NCI-H2227 (cell line): ENCODE results near the gene CD151.

Source experiments
- DNase-seq: peaks from one replicate; lab custom pipeline; 2025; ENCODE audit not compliant: unreplicated experiment; lab: John Stamatoyannopoulos, UW

CD151 gene

GRCh38 chr11:832529-833113 is at the start of gene CD151:
TSS of gene CD151 (plus strand) at chr11:832952. CDS start at chr11:836070, 3,118 bp downstream.
- DNase-seq, result peak; percentile 86

- DNase-seq, result peak; percentile 70
Observed at GRCh38 chr11:783581-784015, 49.2 kb upstream of the CD151 start.

GRCh38 chr11:786235-787083 is 46.3 kb upstream of the CD151 start:
- DNase-seq, result no peak

GRCh38 chr11:787084-787675 is 45.6 kb upstream of the CD151 start:
- no peak for DNase-seq

- DNase-seq, result no peak
Observed at GRCh38 chr11:788009-788640, 44.6 kb upstream of the CD151 start.

GRCh38 chr11:788953-789940 is 43.5 kb upstream of the CD151 start:
- no peak for DNase-seq

- DNase-seq, result peak; percentile 92
Observed at GRCh38 chr11:789943-790342, 42.8 kb upstream of the CD151 start, which contains the start of gene CEND1. TSS of gene CEND1 (minus strand) at chr11:790090. CDS start at chr11:788576, 1,514 bp downstream.

GRCh38 chr11:790721-791564 is 41.8 kb upstream of the CD151 start:
- DNase-seq, result peak; percentile 83

GRCh38 chr11:791658-792534 is 40.9 kb upstream of the CD151 start:
- DNase-seq, result no peak

- no peak for DNase-seq
Observed at GRCh38 chr11:792535-792821, 40.3 kb upstream of the CD151 start.

- no peak for DNase-seq
Observed at GRCh38 chr11:792873-793272, 39.9 kb upstream of the CD151 start.

GRCh38 chr11:793556-793955 is 39.2 kb upstream of the CD151 start:
- DNase-seq, result no peak

GRCh38 chr11:794013-794765 is 38.6 kb upstream of the CD151 start:
- DNase-seq, result no peak

GRCh38 chr11:794766-795633 is 37.8 kb upstream of the CD151 start:
- DNase-seq, result peak; percentile 68

- peak; percentile 86 for DNase-seq
Observed at GRCh38 chr11:795634-796564, 36.9 kb upstream of the CD151 start.
